GM23338 (cell line): ENCODE measurements around the gene ARSB. TPM values are rescaled to one million over a fixed set of nuclear protein-coding genes. Genes with fewer than 3 reads are reported as not detected.

Experiments
- ATAC-seq: fragments of 200-7000 bp; cut with Tn5 transposase; 3 replicates; pipeline ENCODE4 v1.9.1; 2020
- DNase-seq: peaks from one replicate; pipeline ENCODE4 v3.0.0-alpha.2; 2015; ENCODE audit warnings: low spot score
- H2AFZ ChIP-seq: fragments of 200-600 bp; sonication (generic); 2 replicates; pipeline ENCODE4 v1.8.0; 2016; ENCODE audit warnings: antibody characterized with exemption, mild to moderate bottlenecking, moderate library complexity
- H3F3A ChIP-seq: fragments of 200-600 bp; sonication (generic); replicated peaks from 2 replicates; pipeline ENCODE4 v1.8.0; 2017; ENCODE audit warnings: antibody characterized with exemption, mixed run types, low read depth
- H3K27ac ChIP-seq: fragments of 200-600 bp; sonication (generic); 2 replicates; pipeline ENCODE4 v1.6.1; 2016; ENCODE audit warnings: low read depth
- H3K27me3 ChIP-seq: fragments of 200-600 bp; sonication (generic); 2 replicates; pipeline ENCODE4 v1.8.0; 2016; ENCODE audit warnings: mild to moderate bottlenecking, mixed run types, moderate library complexity; ENCODE audit not compliant: insufficient read depth
- H3K36me3 ChIP-seq: fragments of 200-600 bp; sonication (generic); 2 replicates; pipeline ENCODE4 v1.8.0; 2016; ENCODE audit warnings: mild to moderate bottlenecking; ENCODE audit not compliant: insufficient read depth
- H3K4me1 ChIP-seq: fragments of 200-600 bp; sonication (generic); 2 replicates; pipeline ENCODE4 v1.8.0; 2016; ENCODE audit warnings: mild to moderate bottlenecking, moderate library complexity; ENCODE audit not compliant: insufficient read depth
- H3K4me2 ChIP-seq: fragments of 200-600 bp; sonication (generic); 2 replicates; pipeline ENCODE4 v1.7.1; 2017; ENCODE audit warnings: mixed run types
- H3K4me3 ChIP-seq: fragments of 200-600 bp; sonication (generic); 2 replicates; pipeline ENCODE4 v1.6.1; 2016; ENCODE audit warnings: mixed run types
- H3K79me2 ChIP-seq: fragments of 200-600 bp; sonication (generic); replicated peaks from 2 replicates; pipeline ENCODE4 v1.8.0; 2017; ENCODE audit warnings: mild to moderate bottlenecking; ENCODE audit not compliant: insufficient read depth
- H3K9me2 ChIP-seq: fragments of 200-600 bp; sonication (generic); 2 replicates; pipeline ENCODE4 v1.8.0; 2017; ENCODE audit not compliant: insufficient read depth
- H4K20me1 ChIP-seq: fragments of 200-600 bp; sonication (generic); replicated peaks from 2 replicates; pipeline ENCODE4 v1.8.0; 2017; ENCODE audit warnings: mild to moderate bottlenecking; ENCODE audit not compliant: insufficient read depth
- H3K27ac Mint-ChIP-seq: 2 replicates; pipeline ENCODE4 v1.8.0; 2020; ENCODE audit warnings: inconsistent platforms, mild to moderate bottlenecking, moderate library complexity, mixed read lengths
- H3K27me3 Mint-ChIP-seq: 3 replicates; pipeline ENCODE4 v1.8.0; 2022; ENCODE audit warnings: low read depth, mild to moderate bottlenecking, moderate library complexity, mixed read lengths, inconsistent platforms; ENCODE audit not compliant: insufficient read depth, poor library complexity
- H3K36me3 Mint-ChIP-seq: 3 replicates; pipeline ENCODE4 v1.8.0; 2021; ENCODE audit warnings: low read depth, mild to moderate bottlenecking, inconsistent platforms, moderate library complexity, mixed read lengths
- H3K4me1 Mint-ChIP-seq: 3 replicates; pipeline ENCODE4 v1.8.0; 2020; ENCODE audit warnings: mild to moderate bottlenecking, inconsistent platforms, mixed read lengths
- H3K4me3 Mint-ChIP-seq: 3 replicates; pipeline ENCODE4 v1.8.0; 2021; ENCODE audit warnings: moderate library complexity, mild to moderate bottlenecking, inconsistent platforms, mixed read lengths
- H3K9me3 Mint-ChIP-seq: 3 replicates; pipeline ENCODE4 v1.8.0; 2020; ENCODE audit warnings: moderate library complexity, mild to moderate bottlenecking, inconsistent platforms, mixed read lengths
- CREB1 ChIP-seq: fragments of 250-450 bp; sonication (Bioruptor Pico); IDR thresholded peaks from 2 replicates; pipeline ENCODE4 v1.5.0; 2020; ENCODE audit warnings: low read depth, mild to moderate bottlenecking, moderate library complexity
- EZH2 ChIP-seq: fragments of 200-600 bp; sonication (generic); IDR thresholded peaks from one replicate; pipeline ENCODE4 v1.8.0; 2017; ENCODE audit warnings: antibody characterized with exemption, mild to moderate bottlenecking, low read depth; ENCODE audit not compliant: unreplicated experiment
- EZH2phosphoT487 ChIP-seq: fragments of 200-600 bp; sonication (generic); IDR thresholded peaks from one replicate; pipeline ENCODE4 v1.8.1; 2018; ENCODE audit warnings: antibody characterized with exemption; ENCODE audit not compliant: unreplicated experiment
- JUNB ChIP-seq: IDR thresholded peaks from one replicate; pipeline ENCODE4 v1.6.1; 2016; ENCODE audit warnings: antibody characterized with exemption; ENCODE audit not compliant: unreplicated experiment
- NANOG ChIP-seq: IDR thresholded peaks from 2 replicates; pipeline ENCODE4 v1.6.1; 2016; ENCODE audit warnings: antibody characterized with exemption, borderline replicate concordance
- POLR2AphosphoS5 ChIP-seq: IDR thresholded peaks from 2 replicates; pipeline ENCODE4 v1.6.1; 2016; ENCODE audit warnings: antibody characterized with exemption, low read depth
- STAT1 ChIP-seq: IDR thresholded peaks from one replicate; pipeline ENCODE4 v1.6.1; 2016; ENCODE audit warnings: antibody characterized with exemption; ENCODE audit not compliant: unreplicated experiment
- ZNF114 ChIP-seq: fragments of 250-450 bp; sonication (Bioruptor Pico); IDR thresholded peaks from 2 replicates; pipeline ENCODE4 v1.5.0; 2020; ENCODE audit warnings: mild to moderate bottlenecking, moderate library complexity
- ZNF331 ChIP-seq: fragments of 250-450 bp; sonication (Bioruptor Pico); IDR thresholded peaks from 2 replicates; pipeline ENCODE4 v1.5.0; 2020; ENCODE audit warnings: low read depth, mild to moderate bottlenecking, moderate library complexity
- polyA plus RNA-seq: library from polyadenylated mRNA; unstranded; fragments of >200 nt; fragmentation: Nextera tagmentation; extraction: Ambion mirVana; gene quantifications from 2 replicates; pipeline ENCODE4 v1.2.1, GENCODE V29; 2016
- total RNA-seq: library from RNA; depleted of rRNA; stranded (reverse); fragments of >200 nt; shearing (Covaris generic); gene quantifications from 2 replicates; pipeline ENCODE4 v1.2.3, GENCODE V29; 2014
- TF ChIP-seq, protein P1 (sequence below): IDR thresholded peaks from 2 replicates; pipeline ENCODE4 v1.6.1; 2016; ENCODE audit warnings: antibody characterized with exemption
- TF ChIP-seq, protein P2 (sequence below): IDR thresholded peaks from one replicate; pipeline ENCODE4 v1.6.1; 2018; ENCODE audit warnings: antibody characterized with exemption; ENCODE audit not compliant: unreplicated experiment
- TF ChIP-seq, protein P3 (sequence below): fragments of 250-450 bp; sonication (Bioruptor Pico); IDR thresholded peaks from 2 replicates; pipeline ENCODE4 v1.5.0; 2020; ENCODE audit warnings: mild to moderate bottlenecking, moderate library complexity
- TF ChIP-seq, protein P4 (sequence below), 2 experiments: fragments of 200-600 bp in 1 of 2; sonication (generic) in 1 of 2; conservative IDR thresholded peaks; 2 replicates each; pipeline versions ENCODE4 v1.5.1 to v1.6.1; 2016 to 2017; ENCODE audit warnings: antibody characterized with exemption in 2 of 2, low read depth in 2 of 2, mild to moderate bottlenecking in 2 of 2, moderate library complexity in 1 of 2

Gene ARSB
- total and polyA plus RNA-seq, 2 experiments from 2014 or later: 7.4 to 24.6 TPM

DNA sequence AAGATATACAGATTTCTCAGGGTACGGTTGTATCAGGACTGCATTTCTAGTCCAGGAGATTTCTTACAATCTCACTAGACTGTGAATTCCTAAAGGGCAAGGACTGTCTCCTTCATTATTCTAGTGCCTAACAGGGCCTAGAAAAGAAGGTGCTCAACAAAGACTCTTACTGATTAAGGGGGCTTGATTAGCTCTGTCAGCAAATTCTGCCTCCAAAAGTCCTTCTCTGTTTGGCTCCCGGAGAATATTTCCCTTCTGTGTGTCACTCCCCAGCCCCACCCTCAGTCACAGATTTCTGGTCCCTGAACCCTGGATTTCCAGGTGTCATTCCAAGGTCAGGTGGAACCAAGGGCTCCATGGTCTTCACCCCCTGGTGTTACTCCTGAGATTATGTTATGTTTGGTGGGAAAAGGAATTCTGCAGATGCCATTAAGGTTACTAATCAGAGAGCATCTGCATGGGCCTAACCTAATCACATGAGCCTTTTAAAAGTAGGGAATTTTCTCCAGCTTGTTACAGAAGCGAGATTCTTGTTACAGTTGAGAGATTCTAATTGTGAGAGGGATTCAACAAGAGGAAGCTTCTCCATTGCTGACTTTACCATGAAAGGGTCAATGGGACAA lies 168.9 kb downstream of the ARSB start:
- Histone ChIP-seq H3K36me3 (no peaks in the 10 kb centered on the region), H3K27ac (no peak overlapping the region), H3K79me2 (no peaks in the 10 kb centered on the region), H4K20me1 (no peaks in the 10 kb centered on the region), H3K9me2 (no peaks in the 10 kb centered on the region), H2AFZ (no peak overlapping the region), H3K4me3 (no peak overlapping the region), H3F3A (no peaks in the 10 kb centered on the region), H3K4me2 (no peak overlapping the region), H3K27me3 (no peaks in the 10 kb centered on the region), H3K4me1 (peaks cover 4% of the 10 kb centered on the region; the same call in 1 of the 2 replicates)
- Mint-ChIP-seq H3K9me3 (no peaks in the 10 kb centered on the region), H3K4me3 (no peak overlapping the region), H3K4me1 (peaks cover 11% of the 10 kb centered on the region), H3K36me3 (no peaks in the 10 kb centered on the region), H3K27ac (no peak overlapping the region), H3K27me3 (no peaks in the 10 kb centered on the region)
- no peak for DNase-seq
- no peak for ATAC-seq
- TF ChIP-seq EZH2phosphoT487 (no peak), CREB1 (no peak), EZH2 (no peak), ZNF114 (no peak), STAT1 (no peak), JUNB (no peak), POLR2AphosphoS5 (no peak), NANOG (no peak), ZNF331 (CRISPR knock-in tag) (no peak)
- TF ChIP-seq, protein P1, sequence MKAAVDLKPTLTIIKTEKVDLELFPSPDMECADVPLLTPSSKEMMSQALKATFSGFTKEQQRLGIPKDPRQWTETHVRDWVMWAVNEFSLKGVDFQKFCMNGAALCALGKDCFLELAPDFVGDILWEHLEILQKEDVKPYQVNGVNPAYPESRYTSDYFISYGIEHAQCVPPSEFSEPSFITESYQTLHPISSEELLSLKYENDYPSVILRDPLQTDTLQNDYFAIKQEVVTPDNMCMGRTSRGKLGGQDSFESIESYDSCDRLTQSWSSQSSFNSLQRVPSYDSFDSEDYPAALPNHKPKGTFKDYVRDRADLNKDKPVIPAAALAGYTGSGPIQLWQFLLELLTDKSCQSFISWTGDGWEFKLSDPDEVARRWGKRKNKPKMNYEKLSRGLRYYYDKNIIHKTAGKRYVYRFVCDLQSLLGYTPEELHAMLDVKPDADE: no peak
- TF ChIP-seq, protein P2, sequence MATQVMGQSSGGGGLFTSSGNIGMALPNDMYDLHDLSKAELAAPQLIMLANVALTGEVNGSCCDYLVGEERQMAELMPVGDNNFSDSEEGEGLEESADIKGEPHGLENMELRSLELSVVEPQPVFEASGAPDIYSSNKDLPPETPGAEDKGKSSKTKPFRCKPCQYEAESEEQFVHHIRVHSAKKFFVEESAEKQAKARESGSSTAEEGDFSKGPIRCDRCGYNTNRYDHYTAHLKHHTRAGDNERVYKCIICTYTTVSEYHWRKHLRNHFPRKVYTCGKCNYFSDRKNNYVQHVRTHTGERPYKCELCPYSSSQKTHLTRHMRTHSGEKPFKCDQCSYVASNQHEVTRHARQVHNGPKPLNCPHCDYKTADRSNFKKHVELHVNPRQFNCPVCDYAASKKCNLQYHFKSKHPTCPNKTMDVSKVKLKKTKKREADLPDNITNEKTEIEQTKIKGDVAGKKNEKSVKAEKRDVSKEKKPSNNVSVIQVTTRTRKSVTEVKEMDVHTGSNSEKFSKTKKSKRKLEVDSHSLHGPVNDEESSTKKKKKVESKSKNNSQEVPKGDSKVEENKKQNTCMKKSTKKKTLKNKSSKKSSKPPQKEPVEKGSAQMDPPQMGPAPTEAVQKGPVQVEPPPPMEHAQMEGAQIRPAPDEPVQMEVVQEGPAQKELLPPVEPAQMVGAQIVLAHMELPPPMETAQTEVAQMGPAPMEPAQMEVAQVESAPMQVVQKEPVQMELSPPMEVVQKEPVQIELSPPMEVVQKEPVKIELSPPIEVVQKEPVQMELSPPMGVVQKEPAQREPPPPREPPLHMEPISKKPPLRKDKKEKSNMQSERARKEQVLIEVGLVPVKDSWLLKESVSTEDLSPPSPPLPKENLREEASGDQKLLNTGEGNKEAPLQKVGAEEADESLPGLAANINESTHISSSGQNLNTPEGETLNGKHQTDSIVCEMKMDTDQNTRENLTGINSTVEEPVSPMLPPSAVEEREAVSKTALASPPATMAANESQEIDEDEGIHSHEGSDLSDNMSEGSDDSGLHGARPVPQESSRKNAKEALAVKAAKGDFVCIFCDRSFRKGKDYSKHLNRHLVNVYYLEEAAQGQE: no peak
- TF ChIP-seq, protein P3, sequence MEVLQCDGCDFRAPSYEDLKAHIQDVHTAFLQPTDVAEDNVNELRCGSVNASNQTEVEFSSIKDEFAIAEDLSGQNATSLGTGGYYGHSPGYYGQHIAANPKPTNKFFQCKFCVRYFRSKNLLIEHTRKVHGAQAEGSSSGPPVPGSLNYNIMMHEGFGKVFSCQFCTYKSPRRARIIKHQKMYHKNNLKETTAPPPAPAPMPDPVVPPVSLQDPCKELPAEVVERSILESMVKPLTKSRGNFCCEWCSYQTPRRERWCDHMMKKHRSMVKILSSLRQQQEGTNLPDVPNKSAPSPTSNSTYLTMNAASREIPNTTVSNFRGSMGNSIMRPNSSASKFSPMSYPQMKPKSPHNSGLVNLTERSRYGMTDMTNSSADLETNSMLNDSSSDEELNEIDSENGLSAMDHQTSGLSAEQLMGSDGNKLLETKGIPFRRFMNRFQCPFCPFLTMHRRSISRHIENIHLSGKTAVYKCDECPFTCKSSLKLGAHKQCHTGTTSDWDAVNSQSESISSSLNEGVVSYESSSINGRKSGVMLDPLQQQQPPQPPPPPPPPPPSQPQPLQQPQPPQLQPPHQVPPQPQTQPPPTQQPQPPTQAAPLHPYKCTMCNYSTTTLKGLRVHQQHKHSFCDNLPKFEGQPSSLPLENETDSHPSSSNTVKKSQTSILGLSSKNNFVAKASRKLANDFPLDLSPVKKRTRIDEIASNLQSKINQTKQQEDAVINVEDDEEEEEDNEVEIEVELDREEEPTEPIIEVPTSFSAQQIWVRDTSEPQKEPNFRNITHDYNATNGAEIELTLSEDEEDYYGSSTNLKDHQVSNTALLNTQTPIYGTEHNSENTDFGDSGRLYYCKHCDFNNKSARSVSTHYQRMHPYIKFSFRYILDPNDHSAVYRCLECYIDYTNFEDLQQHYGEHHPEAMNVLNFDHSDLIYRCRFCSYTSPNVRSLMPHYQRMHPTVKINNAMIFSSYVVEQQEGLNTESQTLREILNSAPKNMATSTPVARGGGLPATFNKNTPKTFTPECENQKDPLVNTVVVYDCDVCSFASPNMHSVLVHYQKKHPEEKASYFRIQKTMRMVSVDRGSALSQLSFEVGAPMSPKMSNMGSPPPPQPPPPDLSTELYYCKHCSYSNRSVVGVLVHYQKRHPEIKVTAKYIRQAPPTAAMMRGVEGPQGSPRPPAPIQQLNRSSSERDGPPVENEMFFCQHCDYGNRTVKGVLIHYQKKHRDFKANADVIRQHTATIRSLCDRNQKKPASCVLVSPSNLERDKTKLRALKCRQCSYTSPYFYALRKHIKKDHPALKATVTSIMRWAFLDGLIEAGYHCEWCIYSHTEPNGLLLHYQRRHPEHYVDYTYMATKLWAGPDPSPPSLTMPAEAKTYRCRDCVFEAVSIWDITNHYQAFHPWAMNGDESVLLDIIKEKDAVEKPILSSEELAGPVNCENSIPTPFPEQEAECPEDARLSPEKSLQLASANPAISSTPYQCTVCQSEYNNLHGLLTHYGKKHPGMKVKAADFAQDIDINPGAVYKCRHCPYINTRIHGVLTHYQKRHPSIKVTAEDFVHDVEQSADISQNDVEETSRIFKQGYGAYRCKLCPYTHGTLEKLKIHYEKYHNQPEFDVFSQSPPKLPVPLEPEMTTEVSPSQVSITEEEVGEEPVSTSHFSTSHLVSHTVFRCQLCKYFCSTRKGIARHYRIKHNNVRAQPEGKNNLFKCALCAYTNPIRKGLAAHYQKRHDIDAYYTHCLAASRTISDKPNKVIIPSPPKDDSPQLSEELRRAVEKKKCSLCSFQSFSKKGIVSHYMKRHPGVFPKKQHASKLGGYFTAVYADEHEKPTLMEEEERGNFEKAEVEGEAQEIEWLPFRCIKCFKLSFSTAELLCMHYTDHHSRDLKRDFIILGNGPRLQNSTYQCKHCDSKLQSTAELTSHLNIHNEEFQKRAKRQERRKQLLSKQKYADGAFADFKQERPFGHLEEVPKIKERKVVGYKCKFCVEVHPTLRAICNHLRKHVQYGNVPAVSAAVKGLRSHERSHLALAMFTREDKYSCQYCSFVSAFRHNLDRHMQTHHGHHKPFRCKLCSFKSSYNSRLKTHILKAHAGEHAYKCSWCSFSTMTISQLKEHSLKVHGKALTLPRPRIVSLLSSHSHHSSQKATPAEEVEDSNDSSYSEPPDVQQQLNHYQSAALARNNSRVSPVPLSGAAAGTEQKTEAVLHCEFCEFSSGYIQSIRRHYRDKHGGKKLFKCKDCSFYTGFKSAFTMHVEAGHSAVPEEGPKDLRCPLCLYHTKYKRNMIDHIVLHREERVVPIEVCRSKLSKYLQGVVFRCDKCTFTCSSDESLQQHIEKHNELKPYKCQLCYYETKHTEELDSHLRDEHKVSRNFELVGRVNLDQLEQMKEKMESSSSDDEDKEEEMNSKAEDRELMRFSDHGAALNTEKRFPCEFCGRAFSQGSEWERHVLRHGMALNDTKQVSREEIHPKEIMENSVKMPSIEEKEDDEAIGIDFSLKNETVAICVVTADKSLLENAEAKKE (CRISPR knock-in tag): no peak
- TF ChIP-seq, protein P4, sequence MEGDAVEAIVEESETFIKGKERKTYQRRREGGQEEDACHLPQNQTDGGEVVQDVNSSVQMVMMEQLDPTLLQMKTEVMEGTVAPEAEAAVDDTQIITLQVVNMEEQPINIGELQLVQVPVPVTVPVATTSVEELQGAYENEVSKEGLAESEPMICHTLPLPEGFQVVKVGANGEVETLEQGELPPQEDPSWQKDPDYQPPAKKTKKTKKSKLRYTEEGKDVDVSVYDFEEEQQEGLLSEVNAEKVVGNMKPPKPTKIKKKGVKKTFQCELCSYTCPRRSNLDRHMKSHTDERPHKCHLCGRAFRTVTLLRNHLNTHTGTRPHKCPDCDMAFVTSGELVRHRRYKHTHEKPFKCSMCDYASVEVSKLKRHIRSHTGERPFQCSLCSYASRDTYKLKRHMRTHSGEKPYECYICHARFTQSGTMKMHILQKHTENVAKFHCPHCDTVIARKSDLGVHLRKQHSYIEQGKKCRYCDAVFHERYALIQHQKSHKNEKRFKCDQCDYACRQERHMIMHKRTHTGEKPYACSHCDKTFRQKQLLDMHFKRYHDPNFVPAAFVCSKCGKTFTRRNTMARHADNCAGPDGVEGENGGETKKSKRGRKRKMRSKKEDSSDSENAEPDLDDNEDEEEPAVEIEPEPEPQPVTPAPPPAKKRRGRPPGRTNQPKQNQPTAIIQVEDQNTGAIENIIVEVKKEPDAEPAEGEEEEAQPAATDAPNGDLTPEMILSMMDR (conservative IDR thresholded peaks at IDR 0.05; ENCODE audit: low read depth in 2 of 2): no peak
